HG03469 (cell line): ENCODE results near the gene TSSK3.
A peak's percentile ranks its signal among the peaks of the same experiment; 100 is the strongest.
"Not testable (repeated sequence)": the region's sequence is repeated elsewhere in the genome, so short reads cannot be mapped to it uniquely, and the experiment has no call there.

Experiments used
- ATAC-seq: cut with Tn5 transposase; IDR thresholded peaks from one replicate; pipeline ENCODE4 v1.9.1; 2021; ENCODE audit warnings: mild to moderate bottlenecking, moderate library complexity, moderate number of reproducible peaks; ENCODE audit not compliant: unreplicated experiment

TSSK3 gene

DNA sequence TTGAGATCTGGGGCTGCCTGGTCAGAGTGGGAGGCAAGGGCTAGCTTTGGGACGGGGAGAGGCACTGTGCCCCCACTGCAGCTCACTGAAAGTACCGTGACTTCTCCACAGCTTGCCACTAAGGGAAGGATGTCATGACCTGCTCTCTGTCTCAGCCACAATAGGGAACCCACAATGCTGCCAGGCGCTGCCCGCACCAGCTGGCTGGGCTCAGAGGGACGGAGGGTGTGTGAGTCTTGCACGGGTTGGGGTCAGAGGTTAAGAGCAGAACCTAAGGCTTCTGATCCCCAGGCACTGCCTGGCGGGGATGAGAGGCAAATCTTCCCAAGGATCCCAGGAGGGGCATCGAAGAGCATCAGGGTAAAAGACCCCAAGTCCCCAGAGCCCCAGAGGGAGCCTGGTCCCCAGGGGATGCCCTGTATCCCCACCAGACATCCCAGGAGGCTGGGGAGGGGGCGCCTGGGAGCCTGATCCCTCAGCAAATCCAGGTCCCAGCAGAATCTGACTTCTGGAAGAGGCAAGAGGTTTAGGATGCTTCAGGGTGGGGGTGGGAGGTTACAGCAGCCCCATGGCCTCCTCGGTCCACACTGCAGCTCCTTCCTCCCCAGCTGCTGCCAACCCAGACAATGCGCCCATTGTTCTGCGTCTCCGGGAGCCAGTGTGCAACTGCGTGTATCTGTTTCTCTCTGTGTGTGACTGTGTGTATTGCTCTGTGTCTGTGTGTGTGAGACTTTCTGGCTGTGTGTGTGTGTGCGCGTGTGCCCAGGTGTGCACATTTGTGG lies 24.3 kb upstream of the TSSK3 start:
- no peak for ATAC-seq

GRCh38 chr1:32338637-32339145 lies 23.6 kb upstream of the TSSK3 start:
- no peak for ATAC-seq

- no peak for ATAC-seq
These were observed 22.9 kb upstream of the TSSK3 start for GRCh38 chr1:32339363-32339978.

DNA sequence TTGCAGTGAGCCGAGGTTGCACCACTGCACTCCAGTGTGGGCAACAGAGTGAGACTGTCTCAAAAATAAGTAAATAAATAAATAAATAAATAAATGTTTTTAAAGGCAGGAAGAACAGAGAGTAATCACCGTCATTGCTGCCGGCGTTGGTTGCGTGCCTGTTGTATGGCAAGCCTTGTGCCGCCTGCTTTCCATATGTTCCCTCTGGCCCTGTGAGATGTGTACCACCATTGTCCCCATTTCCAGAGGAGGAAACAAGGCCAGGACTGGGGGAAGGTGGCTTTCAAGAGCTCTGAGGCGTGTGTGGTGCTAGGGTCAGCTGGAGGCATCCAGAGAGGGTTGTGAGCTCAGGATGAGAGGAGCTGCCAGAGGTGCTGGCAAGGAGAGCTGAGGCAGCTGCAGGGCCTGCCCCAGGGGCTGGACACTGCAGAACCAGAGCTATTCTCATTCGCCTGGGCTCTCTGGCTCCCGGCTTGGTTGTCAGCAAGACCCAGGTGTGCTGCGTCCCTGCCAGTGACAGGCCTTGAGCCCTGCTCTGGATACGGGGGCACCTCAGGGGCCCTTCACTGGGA lies 21.1 kb upstream of the TSSK3 start:
- ATAC-seq = no peak

- no peak for ATAC-seq
These were observed 20.4 kb upstream of the TSSK3 start for GRCh38 chr1:32341971-32342370.

- ATAC-seq = no peak
These were observed 19.6 kb upstream of the TSSK3 start for GRCh38 chr1:32342704-32343103.

DNA sequence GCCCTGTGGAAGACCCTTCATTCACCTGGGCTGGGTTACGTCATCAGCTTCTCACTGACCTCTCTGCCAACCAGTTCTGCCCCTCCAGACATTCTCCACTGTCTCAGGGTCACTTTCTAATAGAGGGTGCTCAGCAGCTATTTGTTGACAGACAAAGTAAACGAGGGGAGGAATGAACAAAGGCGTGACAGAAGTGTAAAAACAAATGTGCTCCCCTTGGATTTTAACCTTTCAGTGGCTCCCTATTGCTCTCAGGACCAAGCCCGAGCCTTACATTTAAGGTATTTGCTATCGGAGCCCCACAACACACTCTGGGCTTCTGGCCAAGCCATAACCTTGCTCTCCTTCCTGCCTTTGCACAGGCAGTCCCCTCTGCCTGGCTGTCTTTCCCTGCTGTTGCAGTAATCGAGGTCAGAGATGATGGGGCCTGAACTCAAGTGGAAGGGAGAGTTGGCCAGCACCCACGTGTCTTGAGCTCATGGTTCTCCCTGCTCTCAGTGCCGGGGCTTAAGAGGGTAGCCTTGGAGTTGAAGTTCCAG lies 17.0 kb upstream of the TSSK3 start:
- ATAC-seq = no peak

DNA sequence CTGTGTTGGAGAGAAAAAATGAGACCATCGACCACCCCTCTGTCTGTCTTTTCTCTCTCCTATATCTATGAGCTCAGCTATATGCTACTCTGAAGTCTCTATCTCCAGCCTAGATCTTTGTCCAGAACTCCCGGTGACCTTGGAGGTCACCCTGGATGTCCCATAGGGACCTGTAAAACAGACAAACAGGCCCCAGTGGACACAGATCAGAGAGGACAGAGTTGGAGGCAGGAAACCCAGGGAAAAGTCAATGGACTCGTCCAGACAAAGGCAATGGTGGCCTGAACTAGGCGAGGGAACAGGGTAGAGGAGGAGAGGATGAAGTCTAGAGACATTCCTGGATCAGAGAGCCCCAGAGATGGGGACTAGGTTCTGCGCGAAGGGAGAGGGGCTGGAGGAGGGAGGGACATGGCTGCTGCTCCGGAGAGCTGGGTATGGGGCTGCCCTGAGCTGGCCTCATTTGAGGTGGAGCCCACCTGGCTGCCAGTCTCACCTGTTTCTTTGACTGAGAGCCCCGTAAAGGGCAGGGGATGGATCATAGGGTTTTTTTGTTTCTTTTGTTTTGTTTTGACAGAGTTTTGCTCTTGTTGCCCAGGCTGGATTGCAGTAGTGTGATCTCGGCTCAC lies 15.7 kb upstream of the TSSK3 start:
- no peak for ATAC-seq

GRCh38 chr1:32349211-32349708 lies 13.1 kb upstream of the TSSK3 start:
- no peak for ATAC-seq

- peak; percentile 13 for ATAC-seq
These were observed 11.4 kb upstream of the TSSK3 start for GRCh38 chr1:32350785-32351398.

GRCh38 chr1:32351399-32352238 lies 10.7 kb upstream of the TSSK3 start:
- peak; percentile 72 for ATAC-seq

DNA sequence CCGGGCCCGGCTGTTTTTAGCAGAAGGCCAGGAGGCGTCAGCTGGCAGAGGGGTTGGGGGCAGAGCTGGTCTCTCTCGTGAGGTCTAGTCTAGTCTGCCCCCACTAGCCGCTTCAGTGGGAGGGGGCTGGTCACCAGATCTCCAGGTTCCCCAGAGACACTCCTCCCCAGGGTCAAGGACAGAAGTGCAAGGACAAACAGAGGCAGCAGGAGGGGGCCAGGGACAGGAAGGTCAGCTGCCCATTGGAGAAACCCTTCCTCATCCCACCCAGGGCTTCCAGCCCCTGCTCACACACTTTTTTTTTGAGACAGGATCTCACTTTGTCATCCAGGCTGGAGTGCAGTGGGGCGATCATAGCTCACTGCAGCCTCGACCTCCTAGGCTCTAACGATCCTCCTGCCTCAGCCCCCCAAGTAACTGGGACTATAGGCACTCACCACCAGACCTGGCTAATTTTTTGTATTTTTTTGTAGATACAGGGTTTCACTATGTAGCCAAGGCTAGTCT lies 10.0 kb upstream of the TSSK3 start:
- no peak for ATAC-seq

- no peak for ATAC-seq
These were observed 9.4 kb upstream of the TSSK3 start for GRCh38 chr1:32352831-32353383.

GRCh38 chr1:32353431-32353830 lies 8.9 kb upstream of the TSSK3 start:
- no peak for ATAC-seq

DNA sequence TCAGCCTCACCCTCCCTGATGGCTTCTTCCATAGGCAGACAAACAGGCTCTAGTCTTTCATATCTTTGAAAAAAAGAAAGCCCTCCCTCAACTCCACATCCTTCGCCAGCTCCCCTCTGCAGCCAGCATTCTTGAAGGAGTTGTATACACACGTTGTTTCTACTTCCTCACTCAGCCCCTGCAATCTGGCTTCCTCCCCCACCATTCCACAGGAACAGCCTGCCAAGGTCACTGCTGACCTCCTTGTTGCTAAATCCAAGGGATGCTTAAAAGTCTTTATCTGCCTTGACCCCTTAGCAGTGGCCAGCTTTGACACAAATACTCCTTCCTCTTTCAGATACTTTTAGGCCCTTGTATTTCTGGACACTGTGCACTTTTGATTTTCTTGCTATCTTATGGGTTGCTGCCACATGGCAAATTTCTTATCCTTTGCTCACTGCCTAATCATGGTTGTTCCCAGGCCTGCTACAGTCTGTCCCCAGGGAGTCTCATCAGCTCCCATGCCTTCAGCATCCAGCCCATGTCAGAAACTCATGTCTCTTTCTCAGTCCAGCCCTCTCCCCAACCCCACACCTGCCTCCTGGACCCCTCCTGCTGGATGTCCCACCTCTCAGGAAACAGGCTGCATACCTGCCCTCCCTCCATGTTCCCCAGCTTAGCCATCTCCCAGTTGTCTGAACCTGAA lies 8.3 kb upstream of the TSSK3 start:
- ATAC-seq = no peak

DNA sequence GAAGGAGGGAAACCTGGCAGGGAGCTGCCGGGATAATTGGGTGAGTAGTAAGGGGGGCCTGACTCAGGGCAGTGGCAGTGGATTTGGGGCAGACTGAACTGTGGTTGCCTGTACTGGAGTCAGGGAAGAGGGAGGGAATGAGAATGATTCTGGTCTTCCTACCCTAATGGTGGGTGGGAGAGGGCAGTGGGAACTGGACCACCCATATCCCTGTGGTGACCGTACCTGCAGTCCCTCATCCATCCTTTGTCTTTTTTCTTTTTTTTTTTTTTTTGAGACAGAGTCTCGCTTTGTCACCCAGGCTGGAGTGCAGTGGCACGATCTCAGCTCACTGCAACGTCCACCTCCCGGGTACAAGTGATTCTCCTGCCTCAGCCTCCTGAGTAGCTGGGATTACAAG lies 6.6 kb upstream of the TSSK3 start:
- ATAC-seq = not testable (repeated sequence)

- ATAC-seq = no peak
These were observed 5.9 kb upstream of the TSSK3 start for GRCh38 chr1:32356478-32356877.

GRCh38 chr1:32357614-32358013 lies 4.7 kb upstream of the TSSK3 start:
- no peak for ATAC-seq

- no peak for ATAC-seq
These were observed 3.9 kb upstream of the TSSK3 start for GRCh38 chr1:32358435-32358834.
